HUDEP-2 (cell line): ENCODE measurements around the gene IL16.

Experiments
- DNase-seq, 76 experiments: peaks; one replicate each; lab custom pipeline; 2025; ENCODE audit not compliant: unreplicated experiment in 76 of 76; lab: John Stamatoyannopoulos, UW

The IL16 gene

GRCh38 chr15:81361891-81362290, 165.2 kb downstream of the IL16 start:
- no peak for DNase-seq

- DNase-seq: no peak
Measured at GRCh38 chr15:81362790-81363189, 166.1 kb downstream of the IL16 start.

GRCh38 chr15:81363276-81363675, 166.6 kb downstream of the IL16 start:
- no peak for DNase-seq
